Thyroid gland (tissue), 4 donors: ENCODE results near the gene THAP4. TPM values are rescaled to one million over a fixed set of nuclear protein-coding genes. Genes with fewer than 3 reads are reported as not detected.
A peak's percentile ranks its signal among the peaks of the same experiment; 100 is the strongest.

Experiments used
- DNase-seq, 2 donors: peaks; one replicate each; pipeline ENCODE4 v3.0.0-alpha.2; 2019
- H3K27ac ChIP-seq, 3 donors: fragments of 200-600 bp; sonication (generic); 1 replicate in 2 of 3; 2 replicates in 1 of 3; pipeline ENCODE4 v1.5.1; 2016 to 2019; ENCODE audit warnings: mild to moderate bottlenecking in 1 of 3, moderate library complexity in 1 of 3
- H3K27me3 ChIP-seq: fragments of 200-600 bp; sonication (generic); one replicate; pipeline ENCODE4 v1.5.1; 2019
- H3K36me3 ChIP-seq, 2 donors: fragments of 200-600 bp; sonication (generic); one replicate each; pipeline ENCODE4 v1.5.1; 2016 to 2019
- H3K4me1 ChIP-seq, 2 donors: fragments of 200-600 bp; sonication (generic); one replicate each; pipeline ENCODE4 v1.5.1; 2017 to 2019
- H3K4me3 ChIP-seq, 3 donors: fragments of 200-600 bp; sonication (generic); replicated peaks in 1 of 3; 1 replicate in 2 of 3; 2 replicates in 1 of 3; pipeline ENCODE4 v1.5.1; 2016; ENCODE audit warnings: mild to moderate bottlenecking in 1 of 3
- H3K9me3 ChIP-seq: fragments of 200-600 bp; sonication (generic); one replicate; pipeline ENCODE4 v1.5.1; 2017
- CTCF ChIP-seq, 6 experiments: fragments of 200-600 bp in 3 of 6; fragments of 450-650 bp in 3 of 6; sonication (generic) in 3 of 6; IDR thresholded peaks; one replicate each; pipeline ENCODE4 v1.5.1; 2016 to 2019; ENCODE audit warnings: antibody characterized with exemption in 6 of 6, mild to moderate bottlenecking in 2 of 6, inconsistent platforms in 1 of 6, moderate library complexity in 1 of 6
- POLR2A ChIP-seq, 2 donors: fragments of 450-650 bp; IDR thresholded peaks; one replicate each; pipeline ENCODE4 v1.6.1; 2017; ENCODE audit warnings: antibody characterized with exemption in 2 of 2, mild to moderate bottlenecking in 2 of 2, moderate library complexity in 1 of 2
- WGBS, 2 donors: methylation state at CpG; one replicate each; pipeline ENCODE4 v1.1.5; 2017; 5-methylcytosine and 5-hydroxymethylcytosine counted together
- intact Hi-C: fragments of 100-400 bp; cut with DNase I; formaldehyde crosslinking; loops from one replicate; pipeline ENCODE4 v1.15.1; 2023
- total RNA-seq, 4 donors: library from RNA; depleted of rRNA; stranded (reverse); fragments of >200 nt; gene quantifications; one replicate each; pipeline ENCODE4 v1.2.3, GENCODE V29; 2016

THAP4 gene
- total RNA-seq, 4 donors from 2014 or later: 42.9 to 53.6 (median 46.2) TPM

GRCh38 chr2:241645915-241646645 lies 9.1 kb upstream of the THAP4 start:
- 92% methylated on average over 14 of the region's 14 CpGs for WGBS, 2 donors
- no peaks in the 10 kb centered on the region for H3K4me1 ChIP-seq
- no peaks in the 10 kb centered on the region for H3K9me3 ChIP-seq
- no peaks in the 10 kb centered on the region for H3K27me3 ChIP-seq
- H3K36me3 ChIP-seq: no peaks in the 10 kb centered on the region
- intact Hi-C loops: no loop called here
- TF ChIP-seq POLR2A (IDR thresholded peaks at IDR 0.05) (no peak), CTCF (IDR thresholded peaks at IDR 0.05) (no peak)
- H3K27ac ChIP-seq: no peak overlapping the region
- no peak overlapping the region for H3K4me3 ChIP-seq
- no peak for DNase-seq

- Histone ChIP-seq H3K4me1 (no peaks in the 10 kb centered on the region), H3K27me3 (no peaks in the 10 kb centered on the region), H3K9me3 (no peaks in the 10 kb centered on the region), H3K36me3 (no peaks in the 10 kb centered on the region), H3K27ac (no peak overlapping the region), H3K4me3 (no peak overlapping the region)
- DNase-seq: peak in 1 of 2 donors; percentile 13
- intact Hi-C loops: no loop called here
- TF ChIP-seq POLR2A (IDR thresholded peaks at IDR 0.05): no peak
- no peak for TF ChIP-seq CTCF (IDR thresholded peaks at IDR 0.05)
- 72 to 73% methylated on average over 25 to 26 of the region's 26 CpGs for WGBS, 2 donors
Observed at GRCh38 chr2:241645056-241645914, 8.3 kb upstream of the THAP4 start.

- no peaks in the 10 kb centered on the region for H3K27me3 ChIP-seq
- no peaks in the 10 kb centered on the region for H3K36me3 ChIP-seq
- intact Hi-C loops: no loop called here
- no peak overlapping the region for H3K27ac ChIP-seq
- DNase-seq: no peak
- whole genome bisulfite sequencing, 2 donors: 78 to 82% methylated on average over 2 of the region's 2 CpGs
- H3K4me1 ChIP-seq: peaks cover 9 to 17% of the 10 kb centered on the region in 2 donors
- H3K9me3 ChIP-seq: no peaks in the 10 kb centered on the region
- H3K4me3 ChIP-seq: no peak overlapping the region
- TF ChIP-seq POLR2A (IDR thresholded peaks at IDR 0.05): no peak
- no peak for TF ChIP-seq CTCF (IDR thresholded peaks at IDR 0.05)
Observed at GRCh38 chr2:241641631-241642030, 4.7 kb upstream of the THAP4 start.

- Histone ChIP-seq H3K27me3 (no peaks in the 10 kb centered on the region), H3K4me3 (no peak overlapping the region), H3K36me3 (no peaks in the 10 kb centered on the region), H3K9me3 (no peaks in the 10 kb centered on the region), H3K27ac (no peak overlapping the region), H3K4me1 (peaks cover 20 to 25% of the 10 kb centered on the region in 2 donors)
- intact Hi-C loops: no loop called here
- WGBS, 2 donors: 93% methylated on average over 8 of the region's 8 CpGs
- no peak for DNase-seq
- TF ChIP-seq CTCF (IDR thresholded peaks at IDR 0.05) (no peak), POLR2A (IDR thresholded peaks at IDR 0.05) (no peak)
Observed at GRCh38 chr2:241640165-241640795, 3.3 kb upstream of the THAP4 start.
